CD14-positive monocyte (primary cell): ENCODE measurements around the gene GCDH. TPM values are rescaled to one million over a fixed set of nuclear protein-coding genes. Genes with fewer than 3 reads are reported as not detected.

Experiments used
- DNase-seq, 3 donors: peaks; one replicate each; pipeline ENCODE4 v3.0.0-alpha.2; 2011 to 2022
- H2AFZ ChIP-seq: 2 replicates; pipeline ENCODE4 v1.6.0; 2012; ENCODE audit warnings: mild to moderate bottlenecking, low read depth, low read length, inconsistent platforms; ENCODE audit not compliant: insufficient read depth, poor library complexity, severe bottlenecking
- H3K27ac ChIP-seq, 2 donors: 1 replicate in 1 of 2; 2 replicates in 1 of 2; pipeline ENCODE4 v1.5.1; 2012 to 2013; ENCODE audit warnings: low read length in 2 of 2, control low read depth in 1 of 2, inconsistent platforms in 1 of 2, low read depth in 1 of 2, mild to moderate bottlenecking in 1 of 2
- H3K27me3 ChIP-seq, 2 donors: one replicate each; pipeline versions ENCODE4 v1.6.0 to v1.6.1; 2011 to 2013; ENCODE audit warnings: low read length in 2 of 2; ENCODE audit not compliant: control insufficient read depth in 2 of 2, insufficient read depth in 2 of 2
- H3K36me3 ChIP-seq, 2 donors: replicated peaks in 1 of 2; 1 replicate in 1 of 2; 2 replicates in 1 of 2; pipeline versions ENCODE4 v1.5.1 to v1.6.1; 2012 to 2013; ENCODE audit warnings: low read length in 2 of 2, control low read depth in 1 of 2, inconsistent platforms in 1 of 2, mild to moderate bottlenecking in 1 of 2; ENCODE audit not compliant: insufficient read depth in 2 of 2, control insufficient read depth in 1 of 2
- H3K4me1 ChIP-seq, 2 donors: 1 replicate in 1 of 2; 2 replicates in 1 of 2; pipeline versions ENCODE4 v1.5.1 to v1.6.1; 2012 to 2013; ENCODE audit warnings: low read length in 2 of 2, control low read depth in 1 of 2, inconsistent platforms in 1 of 2, mild to moderate bottlenecking in 1 of 2, moderate library complexity in 1 of 2; ENCODE audit not compliant: insufficient read depth in 2 of 2, control insufficient read depth in 1 of 2
- H3K4me2 ChIP-seq: replicated peaks from 2 replicates; pipeline ENCODE3; 2012; ENCODE audit warnings: low read length, moderate library complexity, mild to moderate bottlenecking; ENCODE audit not compliant: poor library complexity, severe bottlenecking; ENCODE audit errors: extremely low read depth
- H3K4me3 ChIP-seq, 3 experiments: fragments of 200-600 bp in 1 of 3; sonication (generic) in 1 of 3; replicated peaks in 1 of 3; 1 replicate in 2 of 3; 2 replicates in 1 of 3; pipeline ENCODE4 v1.5.1; 2011 to 2013; ENCODE audit warnings: low read length in 3 of 3, mild to moderate bottlenecking in 3 of 3, control low read depth in 2 of 3, low read depth in 2 of 3, inconsistent platforms in 1 of 3, moderate library complexity in 1 of 3
- H3K79me2 ChIP-seq: 2 replicates; pipeline ENCODE4 v1.6.0; 2012; ENCODE audit warnings: mild to moderate bottlenecking, control low read depth, inconsistent platforms, low read length, moderate library complexity; ENCODE audit not compliant: insufficient read depth
- H3K9ac ChIP-seq: 2 replicates; pipeline ENCODE4 v1.6.0; 2017; ENCODE audit warnings: low read length, mild to moderate bottlenecking; ENCODE audit not compliant: insufficient read depth, poor library complexity, severe bottlenecking
- H3K9me3 ChIP-seq, 2 donors: replicated peaks in 1 of 2; 1 replicate in 1 of 2; 2 replicates in 1 of 2; pipeline versions ENCODE4 v1.5.1 to v1.6.1; 2012 to 2013; ENCODE audit warnings: low read length in 2 of 2, control low read depth in 1 of 2; ENCODE audit not compliant: control insufficient read depth in 1 of 2, insufficient read depth in 1 of 2
- H4K20me1 ChIP-seq: 2 replicates; pipeline ENCODE4 v1.6.0; 2012; ENCODE audit warnings: mild to moderate bottlenecking, low read length, control low read depth, moderate library complexity; ENCODE audit not compliant: insufficient read depth
- H3K27ac Mint-ChIP-seq, 7 donors: one replicate each; pipeline ENCODE4 v1.8.0; 2020; ENCODE audit warnings: mild to moderate bottlenecking in 7 of 7, mixed read lengths in 7 of 7, moderate library complexity in 6 of 7, inconsistent platforms in 2 of 7
- H3K27me3 Mint-ChIP-seq, 3 donors: one replicate each; pipeline ENCODE4 v1.8.0; 2021 to 2022; ENCODE audit warnings: low read depth in 3 of 3, mild to moderate bottlenecking in 3 of 3, mixed read lengths in 3 of 3, moderate library complexity in 3 of 3, inconsistent platforms in 1 of 3
- H3K36me3 Mint-ChIP-seq, 2 donors: one replicate each; pipeline ENCODE4 v1.8.0; 2020; ENCODE audit warnings: mixed read lengths in 2 of 2, inconsistent platforms in 1 of 2, mild to moderate bottlenecking in 1 of 2
- H3K4me1 Mint-ChIP-seq: one replicate; pipeline ENCODE4 v1.8.0; 2020; ENCODE audit warnings: mild to moderate bottlenecking, mixed read lengths
- H3K4me3 Mint-ChIP-seq, 2 donors: one replicate each; pipeline ENCODE4 v1.8.0; 2020; ENCODE audit warnings: mild to moderate bottlenecking in 2 of 2, mixed read lengths in 2 of 2, moderate library complexity in 1 of 2
- H3K9me3 Mint-ChIP-seq, 7 donors: one replicate each; pipeline ENCODE4 v1.8.0; 2020 to 2022; ENCODE audit warnings: mixed read lengths in 7 of 7, mild to moderate bottlenecking in 6 of 7, moderate library complexity in 6 of 7, inconsistent platforms in 2 of 7
- WGBS: methylation state at CpG from one replicate; pipeline ENCODE4 v1.1.5; 2013; ENCODE audit warnings: missing lambda C conversion rate; ENCODE audit not compliant: insufficient coverage; 5-methylcytosine and 5-hydroxymethylcytosine counted together
- intact Hi-C, 2 donors: fragments of 100-400 bp; cut with micrococcal nuclease; formaldehyde crosslinking; loops; one replicate each; pipeline versions ENCODE4 v1.15.0 to v1.15.1; 2023
- polyA plus RNA-seq, 3 donors: library from polyadenylated mRNA; depleted of rRNA in 1 of 3; unstranded in 2 of 3; stranded (reverse) in 1 of 3; fragments of 300-500 nt in 2 of 3; fragments of >200 nt in 1 of 3; fragmentation: Illumina TruSeq in 2 of 3; gene quantifications; 1 replicate in 2 of 3; 2 replicates in 1 of 3; pipeline ENCODE4 v1.2.3, GENCODE V29; 2012 to 2021
- TF ChIP-seq, protein P1 (sequence below): fragments of 200-600 bp; IDR thresholded peaks from one replicate; pipeline ENCODE4 v1.8.0; 2022; ENCODE audit warnings: antibody characterized with exemption, mild to moderate bottlenecking

Gene GCDH
- polyA plus RNA-seq, 3 donors: 7.3 to 30.5 (median 9.6) TPM

DNA sequence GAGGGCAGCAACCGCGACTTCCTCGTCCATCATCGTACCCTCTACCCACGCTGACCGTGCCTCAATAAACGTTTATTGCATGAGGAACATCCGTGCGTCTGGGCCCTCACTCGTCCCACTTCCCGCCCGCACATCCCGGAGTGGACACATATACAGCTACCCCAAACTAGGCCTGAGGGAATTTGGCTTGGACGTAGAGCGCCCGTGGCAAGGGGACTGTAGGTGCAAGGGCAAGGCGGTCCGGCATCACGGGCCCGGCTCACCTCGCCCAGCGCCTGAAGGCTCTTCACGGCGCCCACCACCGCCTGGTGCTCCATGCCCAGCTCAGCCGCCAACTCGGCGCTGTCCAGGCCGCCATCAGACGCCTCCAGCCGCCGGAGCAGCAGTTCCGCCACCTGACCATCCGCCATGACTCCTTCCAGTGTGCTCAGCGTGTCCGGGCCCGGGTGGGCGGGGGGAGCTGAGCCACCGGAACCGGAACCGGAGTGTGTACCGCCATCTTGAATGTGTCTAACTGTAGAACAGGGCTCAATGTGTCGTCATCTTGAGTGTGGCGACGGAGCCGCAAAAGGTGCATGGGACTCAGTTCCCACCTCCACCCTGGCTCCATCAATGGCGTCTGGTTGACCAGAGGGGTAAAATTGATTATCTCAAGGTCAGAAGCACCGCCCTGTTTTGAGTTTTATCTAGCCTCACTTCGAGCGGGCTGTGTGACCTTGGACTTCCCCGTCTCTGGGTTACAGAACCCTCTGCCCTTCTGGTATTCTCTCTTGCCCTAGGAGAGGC, 42.5 kb downstream of the GCDH start, which contains the start of gene FARSA:
Gene FARSA (minus strand): TSS at position 425 of the 786 bp plus-strand sequence. CDS start 15 bp downstream, at position 410.
- H3K4me2 ChIP-seq: peak within 1 kb of the TSS; percentile 86
- intact Hi-C loops: loop anchor here (5.0 to 10.0 kb wide), 2 partner anchors 41 to 49 kb away; partner anchors contain the start of genes DNASE2 (in 1 of the 2), GCDH (in 1 of the 2) and KLF1 (in 1 of the 2)
- peak within 1 kb of the TSS; percentile 91 for H2AFZ ChIP-seq
- H3K27me3 ChIP-seq: no peaks in the 10 kb centered on the region
- H3K4me3 ChIP-seq: peak within 1 kb of the TSS; percentile 86 to 97 (median 91)
- Mint-ChIP-seq H3K4me1 (peaks cover 32% of the 10 kb centered on the region), H3K27me3 (peaks cover 0 to 4% (median 2%) of the 10 kb centered on the region in 3 donors), H3K27ac (peak within 1 kb of the TSS; percentile 89 to 96 (median 93)), H3K9me3 (no peaks in the 10 kb centered on the region), H3K4me3 (peak within 1 kb of the TSS; percentile 93 to 98), H3K36me3 (peaks cover 20 to 26% of the 10 kb centered on the region in 2 donors)
- H4K20me1 ChIP-seq: peaks cover 11% of the 10 kb centered on the region
- H3K79me2 ChIP-seq: peaks cover 48% of the 10 kb centered on the region
- peaks cover 19 to 24% of the 10 kb centered on the region in 2 donors for H3K36me3 ChIP-seq
- TF ChIP-seq, protein P1, sequence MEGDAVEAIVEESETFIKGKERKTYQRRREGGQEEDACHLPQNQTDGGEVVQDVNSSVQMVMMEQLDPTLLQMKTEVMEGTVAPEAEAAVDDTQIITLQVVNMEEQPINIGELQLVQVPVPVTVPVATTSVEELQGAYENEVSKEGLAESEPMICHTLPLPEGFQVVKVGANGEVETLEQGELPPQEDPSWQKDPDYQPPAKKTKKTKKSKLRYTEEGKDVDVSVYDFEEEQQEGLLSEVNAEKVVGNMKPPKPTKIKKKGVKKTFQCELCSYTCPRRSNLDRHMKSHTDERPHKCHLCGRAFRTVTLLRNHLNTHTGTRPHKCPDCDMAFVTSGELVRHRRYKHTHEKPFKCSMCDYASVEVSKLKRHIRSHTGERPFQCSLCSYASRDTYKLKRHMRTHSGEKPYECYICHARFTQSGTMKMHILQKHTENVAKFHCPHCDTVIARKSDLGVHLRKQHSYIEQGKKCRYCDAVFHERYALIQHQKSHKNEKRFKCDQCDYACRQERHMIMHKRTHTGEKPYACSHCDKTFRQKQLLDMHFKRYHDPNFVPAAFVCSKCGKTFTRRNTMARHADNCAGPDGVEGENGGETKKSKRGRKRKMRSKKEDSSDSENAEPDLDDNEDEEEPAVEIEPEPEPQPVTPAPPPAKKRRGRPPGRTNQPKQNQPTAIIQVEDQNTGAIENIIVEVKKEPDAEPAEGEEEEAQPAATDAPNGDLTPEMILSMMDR: no peak
- DNase-seq: peak; percentile 90 to 93 (median 90)
- H3K9ac ChIP-seq: peak within 1 kb of the TSS; percentile 90
- no peaks in the 10 kb centered on the region for H3K9me3 ChIP-seq
- H3K27ac ChIP-seq: peak within 1 kb of the TSS; percentile 72 to 89
- H3K4me1 ChIP-seq: peaks cover 36 to 38% of the 10 kb centered on the region in 2 donors
- under 1% methylated on average over 32 of the region's 51 CpGs for WGBS

DNA sequence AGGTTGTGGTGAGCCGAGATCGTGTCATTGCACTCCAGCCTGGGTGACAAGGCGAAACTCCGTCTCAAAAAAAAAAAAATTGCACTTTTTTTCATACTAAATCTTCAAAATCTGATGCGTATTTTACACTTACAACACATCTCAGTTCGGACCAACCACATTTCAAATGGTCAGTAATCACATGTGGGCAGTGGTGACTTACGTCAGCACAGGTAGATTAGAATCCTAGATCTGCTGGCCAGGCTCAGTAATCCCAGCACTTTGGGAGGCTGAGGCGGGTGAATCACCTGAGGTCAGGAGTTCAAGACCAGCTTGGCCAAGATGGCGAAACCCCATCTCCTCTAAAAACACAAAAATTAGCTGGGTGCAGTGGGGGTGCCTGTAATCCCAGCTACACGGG, 44.1 kb downstream of the GCDH start:
- no peak overlapping the region for H3K9ac ChIP-seq
- peaks cover 27% of the 10 kb centered on the region for H4K20me1 ChIP-seq
- H3K4me2 ChIP-seq: no peak overlapping the region
- no peak overlapping the region for H3K4me3 ChIP-seq
- WGBS: 70% methylated on average over 8 of the region's 10 CpGs
- Mint-ChIP-seq H3K4me1 (peaks cover 45% of the 10 kb centered on the region), H3K4me3 (no peak overlapping the region), H3K27ac (no peak overlapping the region), H3K27me3 (peaks cover 0 to 4% (median 2%) of the 10 kb centered on the region in 3 donors), H3K36me3 (peaks cover 15 to 18% of the 10 kb centered on the region in 2 donors), H3K9me3 (no peaks in the 10 kb centered on the region)
- H3K79me2 ChIP-seq: peaks cover 59% of the 10 kb centered on the region
- H3K36me3 ChIP-seq: peaks cover 10 to 13% of the 10 kb centered on the region in 2 donors
- H3K27me3 ChIP-seq: no peaks in the 10 kb centered on the region
- DNase-seq: no peak
- H2AFZ ChIP-seq: no peak overlapping the region
- H3K9me3 ChIP-seq: no peaks in the 10 kb centered on the region
- TF ChIP-seq, protein P1: no peak
- no peak overlapping the region for H3K27ac ChIP-seq
- peaks cover 48 to 54% of the 10 kb centered on the region in 2 donors for H3K4me1 ChIP-seq
- intact Hi-C loops: loop anchor here (5.0 to 10.0 kb wide), 2 partner anchors 50 to 143 kb away; partner anchors contain the start of genes DNASE2 (in 1 of the 2), JUNB (in 1 of the 2) and KLF1 (in 1 of the 2)
